A204.1 (cell line): ENCODE data around the gene TSPAN15.

ENCODE experiments used
- FAIRE-seq: peaks from 2 replicates; lab custom pipeline; 2012; peaks lifted over from hg19 to GRCh38; lab: Jason Lieb, UNC

The TSPAN15 gene

DNA sequence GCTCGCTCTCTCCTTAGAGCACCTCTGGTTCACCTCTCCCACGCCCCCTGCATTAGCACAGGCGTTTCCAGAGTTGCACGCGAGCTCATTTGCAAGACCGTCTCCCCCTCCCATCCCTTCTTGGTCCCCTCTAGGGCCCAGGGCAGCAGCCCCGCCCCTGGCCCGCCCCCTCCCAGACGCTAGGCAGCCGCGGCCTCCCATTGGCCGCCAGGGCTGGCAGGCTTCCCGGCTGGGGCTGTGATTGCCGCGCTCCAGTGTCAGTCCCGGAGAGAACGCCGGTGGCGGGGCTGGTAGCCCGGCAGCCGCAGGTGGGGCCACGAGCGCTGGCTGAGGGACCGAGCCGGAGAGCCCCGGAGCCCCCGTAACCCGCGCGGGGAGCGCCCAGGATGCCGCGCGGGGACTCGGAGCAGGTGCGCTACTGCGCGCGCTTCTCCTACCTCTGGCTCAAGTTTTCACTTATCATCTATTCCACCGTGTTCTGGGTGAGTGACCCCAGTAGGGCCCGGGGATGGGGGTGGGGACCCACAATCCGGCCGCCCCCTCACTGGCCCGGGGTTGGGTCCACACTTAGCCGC lies at the start of gene TSPAN15:
TSPAN15 (plus strand) TSS at position 257 of the 575 bp plus-strand sequence; CDS start at position 387, 130 bp downstream.
- FAIRE-seq: no peak

DNA sequence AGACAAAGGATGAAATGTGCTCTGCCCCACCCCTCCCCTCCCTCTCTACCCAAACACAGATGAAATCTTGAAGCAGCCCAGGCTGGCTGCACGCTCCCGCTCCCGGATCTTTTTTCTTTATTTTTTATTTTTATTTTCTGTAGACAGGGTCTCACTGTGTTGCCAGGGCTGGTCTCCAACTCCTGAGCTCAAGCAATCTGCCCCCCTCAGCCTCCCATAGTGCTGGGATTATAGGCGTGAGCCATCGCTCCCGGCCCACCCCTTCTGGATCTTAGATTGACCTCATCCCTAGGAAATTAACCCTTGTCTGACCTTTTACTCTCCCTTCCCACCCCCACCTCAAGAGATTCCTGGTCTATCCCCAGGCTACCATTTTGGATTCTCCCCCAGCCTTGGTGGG lies 48.9 kb upstream of the TSPAN15 start:
- no peak for FAIRE-seq

DNA sequence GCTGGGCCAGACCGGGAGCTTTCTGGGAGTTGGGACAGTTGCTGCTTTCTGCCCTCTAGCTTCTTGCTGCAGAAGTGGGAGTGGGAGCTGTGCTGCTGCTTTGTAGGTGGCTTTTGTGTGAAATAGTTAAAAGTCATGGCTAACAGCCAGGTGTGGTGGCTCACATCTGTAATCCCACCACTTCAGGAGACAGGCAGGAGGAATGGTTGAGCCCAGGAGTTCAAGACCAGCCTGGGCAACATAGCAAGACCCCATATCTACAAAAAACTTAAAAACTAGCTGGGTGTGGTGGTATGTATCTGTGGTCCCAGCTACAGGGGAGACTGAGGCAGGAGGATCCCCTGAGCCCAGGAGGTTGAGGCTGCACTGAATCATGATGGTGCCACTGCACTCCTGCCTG lies 48.2 kb upstream of the TSPAN15 start:
- FAIRE-seq: no peak

DNA sequence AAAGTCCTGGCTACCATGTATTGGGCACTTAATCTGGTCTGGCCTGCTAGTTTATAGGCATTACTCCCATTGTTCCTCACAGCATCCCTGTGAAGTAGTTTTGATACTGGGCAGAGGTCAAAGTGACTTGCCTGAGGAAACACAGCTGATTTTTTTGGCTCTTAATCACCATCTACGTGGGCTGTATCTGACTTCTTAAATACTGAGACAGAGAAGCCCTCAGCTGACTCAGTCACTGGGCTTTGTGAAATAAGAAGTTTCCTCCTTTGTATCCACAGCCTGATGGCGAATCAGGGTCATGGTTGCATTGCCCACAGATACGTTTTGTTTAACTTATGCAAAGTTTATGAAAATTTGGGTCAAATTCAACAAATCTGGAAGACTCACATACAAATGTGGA lies 47.7 kb upstream of the TSPAN15 start:
- FAIRE-seq: no peak

DNA sequence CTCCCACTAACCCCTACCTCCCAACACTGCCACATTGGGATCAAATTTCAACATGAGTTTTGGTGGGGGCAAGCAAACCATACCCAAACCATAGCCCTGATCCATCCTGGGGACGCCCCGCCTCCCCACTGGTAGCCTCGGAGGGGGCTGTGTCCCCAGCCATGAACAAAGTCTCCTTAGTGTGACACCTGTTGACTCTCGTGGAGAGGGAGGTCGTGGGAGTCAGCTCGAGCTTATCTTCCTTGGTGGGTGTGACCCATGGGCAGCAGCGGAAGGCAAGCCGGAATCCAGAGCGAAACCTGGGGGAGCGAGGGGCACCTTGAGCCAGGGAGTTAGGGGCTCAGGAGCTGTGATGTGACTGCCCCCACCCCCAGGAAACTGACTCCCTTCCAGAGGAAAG lies 46.5 kb upstream of the TSPAN15 start:
- no peak for FAIRE-seq

DNA sequence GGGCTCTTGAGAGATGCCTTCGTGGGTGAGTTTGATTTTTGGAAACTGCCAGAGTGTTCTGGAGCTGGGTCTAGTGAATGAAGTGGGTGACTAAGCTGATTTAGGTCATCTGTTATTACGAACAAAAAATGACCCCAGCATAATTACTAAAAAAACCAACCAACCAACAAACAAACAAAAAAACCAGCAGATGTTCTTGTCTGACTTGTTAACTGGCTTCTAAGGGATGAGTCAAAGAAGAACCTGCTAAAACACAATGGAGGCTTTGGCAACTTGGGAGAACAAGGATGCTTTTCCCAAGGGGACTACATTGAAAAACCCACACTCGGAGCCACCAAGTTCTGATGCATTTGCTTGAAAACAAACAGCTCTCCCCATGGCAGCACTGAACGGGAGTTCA lies 46.0 kb upstream of the TSPAN15 start:
- FAIRE-seq: no peak

DNA sequence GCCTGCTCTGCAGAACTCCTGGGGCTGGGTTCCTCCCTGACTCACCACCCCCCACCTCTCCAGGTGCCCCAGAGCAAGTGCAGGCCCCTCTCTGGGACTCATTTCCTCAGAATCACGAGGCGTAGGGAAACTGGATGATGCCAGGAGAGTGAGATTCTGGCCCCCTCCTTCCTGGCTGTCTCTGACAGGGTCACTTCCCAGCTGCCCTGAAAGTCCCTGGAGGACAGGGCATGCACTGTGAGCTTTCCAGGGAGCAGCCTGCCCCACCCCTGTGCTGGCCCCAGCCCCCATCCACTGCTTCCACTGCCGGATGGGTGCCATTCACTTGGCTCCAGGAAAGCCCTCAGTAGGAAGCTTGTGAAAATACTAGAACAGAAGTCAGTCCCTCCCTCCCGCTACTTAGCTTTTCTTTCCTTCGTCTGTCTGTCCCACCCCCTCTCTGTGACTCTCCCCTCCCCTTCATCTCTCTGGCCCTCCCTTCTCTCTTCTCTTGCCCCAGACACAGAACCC lies 44.9 kb upstream of the TSPAN15 start:
- FAIRE-seq: no peak

DNA sequence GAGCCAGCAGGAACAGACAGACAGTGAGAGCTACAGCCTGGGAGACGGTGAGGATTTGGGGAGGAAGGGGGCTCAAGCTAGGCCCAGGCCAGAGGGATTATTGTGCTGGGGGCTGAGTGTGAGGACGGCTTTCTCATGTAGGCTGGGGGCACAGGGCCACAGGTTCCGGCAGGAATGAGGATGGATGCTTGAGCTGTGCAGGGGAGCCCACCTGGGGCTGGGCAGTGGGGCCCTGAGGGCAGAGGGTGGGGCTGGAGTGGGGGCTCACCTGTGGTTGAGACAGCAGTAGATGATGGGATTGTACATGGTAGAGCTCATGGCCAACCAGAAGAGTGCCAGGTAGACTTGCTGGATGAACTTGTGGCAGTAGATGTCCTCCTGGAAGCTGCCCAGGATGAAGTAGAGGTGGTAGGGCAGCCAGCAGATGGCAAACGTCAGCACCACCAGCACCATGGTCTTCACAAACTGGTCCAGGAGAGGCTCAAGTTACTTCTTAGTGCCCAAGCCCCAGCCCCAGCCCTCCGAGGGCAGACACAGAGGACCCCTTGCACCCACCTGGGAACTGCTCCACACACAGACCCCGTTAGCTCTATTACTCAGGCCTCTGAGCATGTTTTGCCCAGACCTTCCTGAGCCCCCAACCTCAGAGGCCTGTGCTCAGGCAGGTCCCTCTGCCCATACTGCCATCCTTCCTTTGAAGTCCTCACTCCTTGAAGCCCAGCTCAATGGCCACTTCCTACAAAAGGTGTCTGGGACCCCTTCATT lies 44.3 kb upstream of the TSPAN15 start:
- no peak for FAIRE-seq

DNA sequence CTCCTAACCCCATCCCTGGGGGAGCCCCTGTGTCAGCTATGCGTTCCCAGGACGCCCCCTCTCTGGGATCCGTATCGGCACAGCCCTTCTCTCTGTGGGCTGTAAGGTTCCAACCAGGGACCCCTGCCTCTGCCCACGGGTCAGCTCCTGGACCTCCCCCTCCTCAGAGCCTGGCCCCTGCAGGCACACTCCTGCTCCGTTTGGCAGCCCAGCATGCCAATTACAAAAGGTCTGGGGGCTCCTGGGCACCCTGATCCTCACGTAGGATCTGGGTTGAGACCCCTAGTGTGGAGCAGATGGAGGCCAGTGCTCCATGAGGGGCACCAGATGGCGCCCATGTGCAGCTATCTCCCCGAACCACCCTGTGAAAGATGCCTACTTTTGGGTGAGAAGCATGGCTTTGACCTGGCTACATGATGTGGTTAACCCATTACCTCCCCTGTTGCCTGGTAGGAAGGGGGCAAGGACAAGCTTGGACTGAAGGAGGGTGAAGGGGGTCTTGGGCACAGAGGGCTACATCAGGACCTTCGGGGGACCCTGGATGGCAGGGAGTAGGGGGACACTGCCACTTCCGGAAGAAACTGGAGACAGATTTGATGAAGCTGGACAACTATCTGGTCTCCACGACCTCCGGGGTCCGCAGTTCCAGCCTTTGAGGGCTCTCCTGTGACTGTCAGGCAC lies 43.5 kb upstream of the TSPAN15 start:
- FAIRE-seq: no peak

DNA sequence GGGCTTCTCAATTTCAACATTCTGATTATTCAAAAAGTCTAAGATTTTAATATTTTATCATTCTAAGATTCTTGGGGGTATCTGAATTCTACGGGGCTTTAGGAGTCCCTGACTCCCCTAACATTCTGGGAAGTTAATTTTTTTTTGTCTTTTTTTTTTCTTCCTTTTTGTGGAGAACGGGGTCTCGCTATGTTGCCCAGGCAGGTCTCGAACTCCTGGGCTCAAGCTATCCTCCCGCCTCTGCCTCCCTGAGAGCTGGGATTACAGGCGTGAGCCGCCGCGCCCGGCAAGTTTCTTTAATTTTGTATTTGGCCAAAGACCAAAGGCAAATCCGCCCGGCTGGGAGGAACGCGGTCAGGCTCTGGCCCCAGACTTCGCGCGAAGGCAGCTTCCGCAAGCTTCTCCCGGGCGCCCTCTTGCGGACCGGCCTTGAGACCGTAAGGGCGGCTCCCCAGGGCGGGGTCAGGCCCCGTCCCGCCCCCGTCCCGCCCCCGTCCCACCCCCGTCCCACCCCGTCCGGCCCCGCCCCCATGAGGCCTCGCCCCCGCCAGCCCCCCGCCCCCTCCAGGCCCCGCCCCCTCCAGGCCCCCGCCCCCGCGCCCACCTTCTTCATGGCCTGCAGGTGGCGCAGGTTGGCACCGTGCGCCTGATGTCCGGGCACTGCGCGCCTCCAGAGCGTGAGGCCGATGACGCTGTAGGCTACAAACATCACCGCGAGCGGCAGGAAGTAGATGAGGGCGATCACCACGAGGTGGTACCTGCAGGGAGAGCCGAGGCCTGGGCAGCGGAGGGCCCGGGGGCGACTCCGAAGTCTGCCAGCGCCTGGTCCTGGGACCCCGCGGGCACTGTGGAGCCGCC lies 42.7 kb upstream of the TSPAN15 start:
- FAIRE-seq: no peak

DNA sequence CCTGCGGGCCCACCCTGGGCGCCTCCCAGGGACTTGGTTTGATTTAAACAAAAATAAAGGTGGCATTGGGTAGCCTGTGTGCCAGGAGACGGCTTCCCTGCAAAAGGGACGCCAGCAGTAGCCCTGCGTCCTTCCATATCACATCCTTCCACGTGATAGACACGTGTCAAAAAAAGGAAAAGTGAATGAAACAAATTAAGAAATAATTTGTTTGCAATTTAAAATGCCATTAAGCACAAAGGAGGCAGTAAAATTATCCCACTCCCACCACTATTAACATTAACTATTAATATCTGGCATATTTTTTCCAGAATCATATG lies 42.1 kb upstream of the TSPAN15 start:
- no peak for FAIRE-seq

DNA sequence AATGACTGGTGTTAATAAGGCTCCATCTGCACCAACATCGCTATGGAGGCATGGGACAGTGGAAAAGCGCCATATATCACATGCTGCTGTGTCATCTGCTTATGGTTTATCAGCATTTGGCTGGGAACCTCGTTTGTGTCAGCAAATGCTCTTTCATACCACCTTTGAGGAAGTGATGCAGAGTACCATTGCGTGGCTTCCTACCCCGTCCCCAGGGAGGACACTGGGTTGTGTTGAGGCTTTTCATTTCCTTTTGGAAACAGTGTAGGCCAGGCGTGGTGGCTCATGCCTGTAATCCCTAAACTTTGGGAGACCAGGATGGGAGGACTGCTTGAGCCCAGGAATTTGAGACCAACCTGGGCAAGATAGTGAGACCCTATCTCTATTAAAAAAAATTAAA lies 41.3 kb upstream of the TSPAN15 start:
- no peak for FAIRE-seq

DNA sequence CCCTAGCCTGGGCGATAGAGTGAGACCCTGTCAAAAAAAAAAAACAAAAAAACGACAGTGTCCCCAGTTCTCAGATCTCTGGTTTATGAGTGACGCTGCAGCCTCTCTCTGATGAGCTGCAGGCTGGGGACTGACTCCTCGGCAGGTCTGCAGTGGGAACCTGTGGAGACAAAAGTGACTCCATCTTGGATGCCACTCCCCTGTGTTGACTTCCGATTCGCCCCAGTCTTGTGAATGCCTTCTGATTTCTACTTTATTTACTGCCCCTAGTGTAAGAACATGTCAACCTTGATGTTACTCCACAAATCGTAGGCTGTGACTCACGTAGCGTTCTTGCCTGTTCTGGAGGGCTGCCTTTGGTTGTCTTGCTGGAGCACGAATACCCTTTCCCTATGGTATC lies 40.8 kb upstream of the TSPAN15 start:
- no peak for FAIRE-seq

DNA sequence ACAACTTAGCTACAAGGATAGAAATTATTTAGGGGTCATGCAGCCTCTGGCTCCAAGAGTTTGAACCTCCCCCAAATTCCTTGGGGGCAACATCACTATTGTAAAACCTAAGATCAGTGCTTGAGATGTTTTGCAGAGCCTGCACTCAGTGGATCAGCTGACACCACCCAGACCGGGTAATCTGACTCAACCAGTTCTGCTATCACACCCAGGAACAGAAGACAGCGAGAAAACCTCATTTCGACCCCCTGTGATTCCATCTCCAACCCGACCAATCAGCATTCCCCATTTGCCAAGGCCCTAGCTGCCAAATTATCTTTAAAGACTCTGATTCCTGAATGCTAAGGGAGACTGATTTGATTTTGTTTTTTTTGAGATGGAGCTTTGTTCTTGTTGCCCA lies 39.8 kb upstream of the TSPAN15 start:
- FAIRE-seq: no peak

DNA sequence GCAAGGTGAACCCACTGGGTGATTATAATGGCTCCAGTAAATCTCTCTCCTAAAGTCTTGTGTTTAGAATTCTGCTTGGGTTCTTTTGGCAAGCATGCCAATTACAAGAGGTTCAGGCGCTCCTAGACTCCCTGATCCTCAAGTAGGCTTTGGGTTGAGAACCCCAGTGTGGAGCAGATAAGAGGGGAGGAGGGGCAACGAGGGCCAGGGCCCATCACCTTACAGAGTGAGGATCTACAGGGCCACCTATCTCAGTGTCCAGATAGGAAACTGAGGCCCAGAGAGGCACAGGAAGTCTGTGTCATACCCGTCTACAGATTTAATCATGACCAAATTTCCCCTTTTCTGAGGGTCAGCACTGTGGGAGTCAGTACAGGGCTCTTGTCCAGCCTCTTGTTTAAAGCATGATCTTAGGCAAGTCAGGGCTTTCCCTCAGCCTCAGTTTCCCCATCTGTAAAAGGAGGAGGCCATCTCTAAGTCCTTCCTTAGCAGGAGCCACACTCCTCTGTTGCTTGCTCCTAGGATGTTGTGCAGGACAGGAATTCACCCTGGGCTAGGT lies 39.0 kb upstream of the TSPAN15 start:
- no peak for FAIRE-seq

DNA sequence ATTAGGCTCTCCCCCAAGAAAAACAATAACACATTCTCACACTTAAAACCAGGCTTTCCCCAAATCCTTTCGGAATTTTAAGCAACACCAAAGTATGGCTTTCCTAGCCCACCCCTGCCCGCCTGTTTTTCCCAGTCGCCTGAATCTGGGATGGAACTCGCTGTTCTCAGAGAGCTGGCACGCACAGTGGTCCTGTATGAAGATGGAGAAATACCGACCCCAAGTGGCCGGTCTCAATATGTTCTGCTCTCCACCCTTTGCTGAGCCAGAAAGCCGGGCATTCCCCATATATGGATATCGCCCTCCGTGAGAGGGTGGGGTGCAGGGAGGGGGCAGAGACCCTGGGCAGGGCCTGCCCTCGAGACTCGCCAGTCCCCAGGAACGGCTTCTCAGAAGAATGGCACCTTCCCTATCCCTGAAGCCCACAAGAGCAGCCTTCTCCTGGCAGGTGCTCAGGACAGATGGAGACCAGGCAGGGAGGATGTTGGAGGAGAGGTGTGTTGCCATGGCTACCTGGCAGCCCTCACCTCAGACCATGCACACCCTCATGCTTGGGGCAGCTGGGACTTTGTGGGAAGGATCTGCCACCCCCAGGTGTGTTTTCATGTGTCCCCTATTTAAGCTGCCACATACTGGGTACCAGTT lies 37.9 kb upstream of the TSPAN15 start:
- no peak for FAIRE-seq

DNA sequence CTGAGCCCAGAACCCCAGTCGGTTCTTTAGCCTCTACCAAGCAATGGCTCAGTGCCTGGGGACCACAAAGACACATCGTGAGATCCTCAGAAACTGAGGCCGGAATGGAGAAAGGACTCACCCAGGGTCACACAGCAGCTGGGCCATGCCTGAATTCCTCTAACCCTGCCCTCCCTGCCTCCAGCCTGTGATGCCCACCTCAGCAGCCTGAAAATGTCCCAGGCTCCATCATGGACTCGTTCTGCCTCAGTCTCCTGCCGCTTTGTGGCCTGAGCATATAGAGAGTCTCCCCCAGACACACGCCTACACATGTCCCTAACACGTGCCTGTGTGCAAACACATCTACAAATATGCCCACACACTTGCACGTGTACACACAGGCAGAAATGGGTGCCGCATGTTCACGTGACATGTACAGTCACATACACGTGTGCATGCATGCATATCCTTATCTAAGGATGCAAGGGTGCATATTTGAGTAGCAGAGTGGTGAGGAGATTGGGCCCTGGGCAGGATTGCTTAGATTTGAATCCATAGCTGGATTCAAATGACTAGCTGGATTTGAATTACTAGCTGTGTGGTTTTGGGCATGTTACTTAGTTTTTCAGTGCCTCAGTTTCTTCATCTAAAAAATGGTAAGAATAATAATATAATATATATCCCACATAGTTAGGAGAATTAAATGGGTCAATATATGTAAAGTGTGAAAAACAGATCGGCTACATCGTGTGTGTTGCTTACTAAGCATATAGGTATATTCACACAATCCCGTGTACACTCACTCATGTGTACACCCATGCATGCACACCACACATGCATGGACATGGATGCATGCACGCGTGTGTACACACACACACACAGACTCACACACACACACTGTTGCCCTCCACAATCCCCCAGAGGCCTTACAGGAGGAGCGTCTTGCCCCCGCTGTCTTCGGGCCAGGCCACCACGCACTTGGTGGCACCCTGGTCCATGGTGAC lies 36.9 kb upstream of the TSPAN15 start:
- FAIRE-seq: no peak

DNA sequence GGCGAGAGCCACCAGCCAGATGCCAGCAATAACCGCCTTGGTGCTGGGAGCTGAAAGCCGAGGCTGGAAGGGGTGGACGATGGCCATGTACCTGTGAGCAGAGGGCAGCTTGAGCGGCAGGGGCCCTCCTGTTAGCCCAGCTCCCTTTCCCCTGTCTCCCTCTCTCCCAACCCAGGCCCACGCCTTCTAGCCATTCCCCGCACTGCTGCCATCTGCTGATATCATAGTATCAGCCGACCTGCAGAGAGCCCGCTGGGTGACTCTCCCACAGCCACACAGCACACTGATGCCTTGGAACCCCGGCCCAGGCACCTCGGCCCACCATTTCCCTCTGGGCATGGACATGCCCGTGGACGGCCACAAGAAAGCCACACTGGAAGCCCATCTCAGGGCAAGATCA lies 36.2 kb upstream of the TSPAN15 start:
- FAIRE-seq: no peak

DNA sequence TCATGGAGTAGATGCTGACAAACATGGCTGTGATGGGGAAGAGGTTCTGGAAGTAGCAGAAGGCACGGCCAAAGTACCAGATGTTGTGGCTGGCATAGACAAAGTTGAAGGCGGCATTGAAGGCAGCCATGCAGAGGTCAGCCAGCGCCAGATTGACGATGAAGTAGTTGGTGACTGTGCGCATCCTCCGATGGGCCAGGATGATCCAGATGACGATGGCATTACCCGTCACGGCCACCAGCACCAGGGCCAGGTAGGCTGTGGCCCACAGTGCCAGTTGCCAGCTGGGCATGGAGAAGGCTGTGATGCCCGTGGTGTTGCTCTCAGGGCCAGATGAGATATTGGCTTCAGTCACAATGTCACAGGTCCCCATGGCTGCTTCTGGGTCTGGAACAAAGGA lies 35.3 kb upstream of the TSPAN15 start:
- FAIRE-seq: no peak

DNA sequence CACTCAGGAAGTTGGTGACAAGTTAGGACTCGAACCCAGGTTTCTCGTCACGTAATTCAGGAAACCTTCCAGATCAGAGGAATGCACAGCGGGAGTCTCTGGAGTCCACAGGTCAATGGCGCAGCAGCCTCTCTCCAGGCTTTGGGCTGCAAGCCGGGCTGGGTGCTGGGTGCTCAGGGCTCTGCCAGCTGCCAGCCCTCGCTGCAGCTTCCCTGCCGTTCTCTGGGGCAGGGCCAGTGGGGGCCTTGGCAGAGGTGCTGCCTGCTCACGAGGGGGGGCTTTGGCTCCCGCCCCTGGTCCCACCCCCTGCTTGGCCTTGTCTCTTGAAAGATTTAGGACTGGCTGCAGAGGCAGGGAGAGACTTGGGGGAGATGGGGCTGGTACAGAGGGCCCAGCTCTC lies 34.6 kb upstream of the TSPAN15 start, which contains the start of gene TACR2:
TACR2 (minus strand) TSS at position 224 of the 400 bp plus-strand sequence. CDS start 595 bp downstream, outside the sequence.
- no peak for FAIRE-seq
